ENCODE results near the gene DPP4.

Gene DPP4

GRCh38 chr2:161955211-161955610, 118.8 kb downstream of the DPP4 start:
- DNase-seq (ENCODE audit: low spot score) = no peak

GRCh38 chr2:161954103-161954502, 119.9 kb downstream of the DPP4 start:
- peak; percentile 68 for DNase-seq (ENCODE audit: low spot score)

- DNase-seq (ENCODE audit: low spot score) = peak; percentile 24
Measured at GRCh38 chr2:161953367-161953766, 120.6 kb downstream of the DPP4 start.

GRCh38 chr2:161952783-161953191, 121.2 kb downstream of the DPP4 start:
- peak; percentile 92 for DNase-seq (ENCODE audit: low spot score)

DNA sequence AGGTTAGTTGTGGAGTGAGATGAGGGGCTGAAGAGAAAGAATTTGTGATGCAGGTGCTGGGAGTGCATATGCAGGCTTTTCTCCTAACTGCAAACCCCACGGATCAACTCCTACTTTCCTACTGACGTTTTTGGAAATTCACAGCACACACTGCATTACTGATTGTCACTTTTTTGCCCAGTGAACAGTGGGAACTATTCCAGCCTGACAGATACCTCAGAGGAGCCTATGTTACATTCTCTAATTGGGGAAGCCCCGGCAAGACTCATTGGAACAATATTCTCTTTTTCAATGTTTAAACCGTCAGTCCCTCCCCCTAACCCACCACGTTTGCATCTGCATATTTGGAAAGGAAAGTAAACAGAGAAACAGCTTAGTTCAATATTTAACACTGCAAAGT, 126.2 kb downstream of the DPP4 start:
- no peak for DNase-seq (ENCODE audit: low spot score)

GRCh38 chr2:161947406-161947805, 126.6 kb downstream of the DPP4 start:
- DNase-seq (ENCODE audit: low spot score) = no peak

DNA sequence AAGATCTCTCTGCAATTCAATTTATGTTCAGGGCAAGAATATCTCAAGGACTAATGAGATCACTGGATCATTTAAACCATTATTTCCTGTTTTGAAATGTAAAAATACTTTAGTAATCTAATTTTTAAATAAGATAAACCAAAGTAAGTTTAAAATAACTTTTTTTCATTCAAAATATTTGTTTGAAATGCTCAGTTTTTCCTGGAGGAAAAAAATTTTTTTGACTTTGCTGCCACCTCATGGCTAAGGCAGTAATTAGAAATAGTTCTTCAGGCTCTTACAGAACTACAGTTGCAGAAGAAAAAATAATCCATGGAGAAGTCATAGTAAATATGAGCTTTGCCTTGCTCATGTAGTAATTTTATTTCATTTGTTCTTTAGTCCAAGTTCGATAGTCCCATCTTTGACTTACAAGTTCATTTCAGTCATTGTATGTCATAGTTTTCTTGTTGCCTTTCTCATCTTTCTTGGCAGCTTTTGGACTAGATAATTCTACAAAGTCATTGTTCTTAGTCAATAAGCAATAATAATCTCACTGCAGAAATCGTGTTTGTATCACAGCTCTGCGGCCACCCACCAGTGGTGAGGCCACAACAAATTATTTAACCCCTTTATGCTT, 127.4 kb downstream of the DPP4 start:
- peak; percentile 51 for DNase-seq (ENCODE audit: low spot score)

GRCh38 chr2:161943011-161943410, 131.0 kb downstream of the DPP4 start:
- DNase-seq (ENCODE audit: low spot score) = no peak

Measured in activated CD4-positive, alpha-beta T cell treated with anti-CD3 and anti-CD28 coated beads, Interleukin-2, Interleukin-4, amounts not matched to agents 100 ng/mL and 50 ng/mL, durations not matched to agents 16 hours and 8 hours (primary cell).